Activated naive CD8-positive, alpha-beta T cell treated with anti-CD3 and anti-CD28 coated beads, Interleukin-2, amount 50 U/mL, for 24 hours (primary cell): ENCODE results near the gene NR1D1.

ENCODE experiments used
- ATAC-seq: fragments of 150-1000 bp; cut with Tn5 transposase; one replicate; pipeline ENCODE4 v1.10.0; 2021
- DNase-seq: peaks from one replicate; pipeline ENCODE4 v3.0.0; 2021
- H3K27ac Mint-ChIP-seq: one replicate; pipeline ENCODE4 v1.8.0; 2021; ENCODE audit warnings: mild to moderate bottlenecking, mixed read lengths
- H3K27me3 Mint-ChIP-seq: one replicate; pipeline ENCODE4 v1.8.0; 2021; ENCODE audit warnings: mixed read lengths
- H3K36me3 Mint-ChIP-seq: one replicate; pipeline ENCODE4 v1.8.0; 2021; ENCODE audit warnings: low read depth, mixed read lengths
- H3K4me1 Mint-ChIP-seq: one replicate; pipeline ENCODE4 v1.8.0; 2021; ENCODE audit warnings: mixed read lengths
- H3K4me3 Mint-ChIP-seq: one replicate; pipeline ENCODE4 v1.8.0; 2021; ENCODE audit warnings: mild to moderate bottlenecking, moderate library complexity, mixed read lengths
- H3K9me3 Mint-ChIP-seq: one replicate; pipeline ENCODE4 v1.8.0; 2021; ENCODE audit warnings: mixed read lengths

The NR1D1 gene

GRCh38 chr17:40058865-40059264 lies 41.5 kb downstream of the NR1D1 start:
- no peak overlapping the region for H3K27ac Mint-ChIP-seq
- peaks cover 2% of the 10 kb centered on the region for H3K36me3 Mint-ChIP-seq
- H3K4me3 Mint-ChIP-seq: no peak overlapping the region
- ATAC-seq (no peak), DNase-seq (no peak)
- no peaks in the 10 kb centered on the region for H3K9me3 Mint-ChIP-seq
- H3K4me1 Mint-ChIP-seq: peaks cover 22% of the 10 kb centered on the region
- peaks cover 5% of the 10 kb centered on the region for H3K27me3 Mint-ChIP-seq

GRCh38 chr17:40058186-40058784 lies 42.1 kb downstream of the NR1D1 start:
- Mint-ChIP-seq H3K27ac (no peak overlapping the region), H3K4me3 (no peak overlapping the region), H3K4me1 (peaks cover 20% of the 10 kb centered on the region)

GRCh38 chr17:40056379-40057015 lies 43.9 kb downstream of the NR1D1 start:
- H3K27me3 Mint-ChIP-seq: peaks cover 5% of the 10 kb centered on the region
- ATAC-seq (no peak), DNase-seq (no peak)
- no peak overlapping the region for H3K27ac Mint-ChIP-seq
- H3K4me1 Mint-ChIP-seq: peaks cover 15% of the 10 kb centered on the region
- H3K36me3 Mint-ChIP-seq: peaks cover 11% of the 10 kb centered on the region
- H3K4me3 Mint-ChIP-seq: no peak overlapping the region
- no peaks in the 10 kb centered on the region for H3K9me3 Mint-ChIP-seq

More at GRCh38 chr17:40058186-40058784, 42.1 kb downstream of the NR1D1 start:
- Mint-ChIP-seq H3K36me3 (peaks cover 4% of the 10 kb centered on the region), H3K9me3 (no peaks in the 10 kb centered on the region), H3K27me3 (peaks cover 5% of the 10 kb centered on the region)
- ATAC-seq (no peak), DNase-seq (no peak)
